Mesenteric fat pad (tissue), 1 donor: ENCODE measurements around the gene CNPY2. TPM values are rescaled to one million over a fixed set of nuclear protein-coding genes. Genes with fewer than 3 reads are reported as not detected.
"Not testable (repeated sequence)": the region's sequence is repeated elsewhere in the genome, so short reads cannot be mapped to it uniquely, and the experiment has no call there.

Experiments
- DNase-seq: peaks from one replicate; pipeline ENCODE4 v3.0.0-alpha.2; 2020; ENCODE audit warnings: low spot score
- total RNA-seq: library from RNA; stranded (reverse); fragmentation: NEBNext Ultra II Directional; extraction: Animal tissue kit (Norgen Biotek cat#: 25700); gene quantifications from one replicate; pipeline ENCODE4 v1.2.1, GENCODE V29; 2021
- donor health status: DM: yes; HTN: yes; CAD: no.

The CNPY2 gene
- total RNA-seq, 1 donor from 2014 or later = 87.9 TPM

GRCh38 chr12:56298828-56299227 lies 17.0 kb downstream of the CNPY2 start:
- no peak for DNase-seq

GRCh38 chr12:56297400-56297799 lies 18.4 kb downstream of the CNPY2 start:
- DNase-seq = no peak

- DNase-seq = no peak
Observed at GRCh38 chr12:56296295-56296694, 19.5 kb downstream of the CNPY2 start.

GRCh38 chr12:56293795-56294194 lies 22.0 kb downstream of the CNPY2 start:
- DNase-seq = no peak

GRCh38 chr12:56288705-56289387 lies 26.9 kb downstream of the CNPY2 start:
- DNase-seq = no peak

- no peak for DNase-seq
Observed at GRCh38 chr12:56286044-56286830, 29.6 kb downstream of the CNPY2 start.

- not testable (repeated sequence) for DNase-seq
Observed at GRCh38 chr12:56284263-56284662, 31.5 kb downstream of the CNPY2 start.

- no peak for DNase-seq
Observed at GRCh38 chr12:56282579-56282978, 33.2 kb downstream of the CNPY2 start.

GRCh38 chr12:56282030-56282429 lies 33.8 kb downstream of the CNPY2 start:
- no peak for DNase-seq

GRCh38 chr12:56280849-56281248 lies 34.9 kb downstream of the CNPY2 start:
- no peak for DNase-seq

GRCh38 chr12:56278905-56279304 lies 36.9 kb downstream of the CNPY2 start:
- no peak for DNase-seq

GRCh38 chr12:56274299-56274698 lies 41.5 kb downstream of the CNPY2 start:
- DNase-seq = no peak

GRCh38 chr12:56272468-56272867 lies 43.3 kb downstream of the CNPY2 start:
- not testable (repeated sequence) for DNase-seq

- no peak for DNase-seq
Observed at GRCh38 chr12:56271031-56271430, 44.8 kb downstream of the CNPY2 start.

GRCh38 chr12:56267443-56268071 lies 48.2 kb downstream of the CNPY2 start:
- DNase-seq = no peak

GRCh38 chr12:56266693-56267442 lies 48.9 kb downstream of the CNPY2 start, which contains the start of gene COQ10A:
Gene COQ10A, plus strand, starts transcription at chr12:56266942. Its CDS starts 177 bp downstream, at chr12:56267119.
- DNase-seq = peak; percentile 92

GRCh38 chr12:56266068-56266692 lies 49.6 kb downstream of the CNPY2 start:
- not testable (repeated sequence) for DNase-seq

GRCh38 chr12:56262955-56263354 lies 52.8 kb downstream of the CNPY2 start:
- not testable (repeated sequence) for DNase-seq

GRCh38 chr12:56261503-56262232 lies 54.1 kb downstream of the CNPY2 start:
- DNase-seq = no peak

GRCh38 chr12:56260921-56261320 lies 54.9 kb downstream of the CNPY2 start:
- no peak for DNase-seq
